Adrenal gland (tissue), 5 donors: ENCODE measurements around the gene RBPMS2.

Source experiments
- CTCF ChIP-seq, 6 experiments: fragments of 450-650 bp in 4 of 6; fragments of 200-600 bp in 2 of 6; sonication (generic) in 1 of 6; IDR thresholded peaks; 1 replicate in 5 of 6; 2 replicates in 1 of 6; pipeline versions ENCODE4 v1.5.1 to v1.8.0; 2016 to 2021; ENCODE audit warnings: antibody characterized with exemption in 6 of 6, mild to moderate bottlenecking in 2 of 6, moderate library complexity in 1 of 6
- POLR2A ChIP-seq, 2 donors: fragments of 450-650 bp; IDR thresholded peaks; one replicate each; pipeline ENCODE4 v1.6.1; 2017; ENCODE audit warnings: antibody characterized with exemption in 2 of 2, mild to moderate bottlenecking in 2 of 2, moderate library complexity in 1 of 2
- donor health status: DM: no; HTN: no; CAD: no.

- TF ChIP-seq CTCF (IDR thresholded peaks at IDR 0.05) (no peak), POLR2A (IDR thresholded peaks at IDR 0.05) (no peak)
Measured at GRCh38 chr15:64732156-64732860, 43.1 kb downstream of the RBPMS2 start.
